GM19023 (cell line): ENCODE measurements around the gene ARHGDIA.
"Not testable (repeated sequence)": the region's sequence is repeated elsewhere in the genome, so short reads cannot be mapped to it uniquely, and the experiment has no call there.

Experiments
- ATAC-seq: cut with Tn5 transposase; IDR thresholded peaks from one replicate; pipeline ENCODE4 v1.9.1; 2021; ENCODE audit warnings: mild to moderate bottlenecking, moderate library complexity; ENCODE audit not compliant: unreplicated experiment

ARHGDIA gene

DNA sequence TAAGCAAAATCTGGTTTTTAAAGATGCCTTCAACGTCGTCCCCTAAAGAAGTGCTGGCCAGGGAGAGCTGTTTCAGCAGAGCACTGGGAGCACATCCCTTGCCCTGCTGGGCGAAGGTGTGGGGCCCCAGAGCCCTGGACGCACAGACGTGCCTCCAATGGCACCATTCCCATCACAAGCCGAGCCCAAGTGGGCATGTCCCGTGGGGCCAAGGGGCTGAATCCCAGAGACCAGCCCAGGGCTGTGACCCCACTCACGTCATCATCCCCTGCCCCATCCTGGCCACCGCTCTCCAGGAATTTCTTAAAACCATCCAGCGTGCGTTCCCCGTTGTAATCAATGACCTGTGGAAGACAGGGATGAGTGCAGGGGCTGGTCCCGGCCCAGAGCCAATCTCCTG, 26.2 kb downstream of the ARHGDIA start:
- ATAC-seq, result no peak

DNA sequence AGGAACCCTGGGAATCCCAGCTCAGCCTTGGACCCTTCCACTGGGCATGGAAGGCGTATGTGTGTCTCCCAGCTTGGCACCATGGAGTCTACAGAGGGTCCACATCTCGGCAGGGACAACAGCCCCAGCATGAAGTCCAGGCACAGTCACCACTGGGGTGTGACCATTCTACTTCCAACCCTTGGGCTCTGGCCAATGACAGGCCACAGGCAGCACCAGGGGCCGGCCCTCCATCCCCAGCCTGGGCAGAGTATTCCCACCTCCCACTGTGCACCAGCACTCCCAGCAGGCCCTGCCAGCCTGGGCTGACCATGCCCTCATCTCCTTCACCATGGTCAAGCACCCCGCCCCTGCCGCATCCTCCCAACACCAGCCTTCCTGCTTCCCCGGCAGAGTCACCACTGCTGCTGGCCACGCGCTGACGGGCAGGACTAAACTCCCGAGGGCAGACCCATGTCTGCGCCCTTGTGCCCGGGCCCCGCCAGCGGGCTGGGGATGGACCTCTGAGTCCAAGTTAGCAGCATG, 26.7 kb downstream of the ARHGDIA start:
- no peak for ATAC-seq

DNA sequence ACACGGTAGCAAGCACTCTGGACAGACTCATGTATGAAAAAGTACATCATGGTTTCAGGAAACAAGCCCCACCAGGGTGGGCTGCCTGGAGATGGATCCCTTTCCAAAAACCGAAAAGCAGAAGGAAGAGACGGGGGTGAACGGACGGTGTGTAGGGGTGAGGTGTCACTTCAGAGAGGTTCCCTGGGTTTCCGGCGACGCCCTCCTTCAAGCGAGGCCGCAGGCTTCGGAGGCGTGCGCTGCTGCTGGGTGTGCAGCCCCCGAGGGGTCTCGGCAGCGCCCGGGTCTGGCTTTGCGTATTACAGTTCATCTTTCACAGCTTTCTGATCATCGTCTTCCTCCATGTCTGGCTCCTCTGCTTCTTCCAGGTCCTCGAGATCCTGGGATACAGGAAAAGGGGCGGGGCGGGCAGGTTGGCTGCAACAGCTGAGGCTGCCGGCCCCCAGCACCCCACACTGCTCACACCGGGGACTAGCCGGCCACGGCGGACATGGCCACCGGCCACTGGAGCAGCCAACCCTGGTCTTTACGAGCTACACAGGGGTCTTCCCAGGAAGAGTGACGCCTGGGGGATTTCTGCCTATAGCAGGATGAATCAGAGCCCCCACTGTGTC, 27.3 kb downstream of the ARHGDIA start:
- ATAC-seq, result no peak

DNA sequence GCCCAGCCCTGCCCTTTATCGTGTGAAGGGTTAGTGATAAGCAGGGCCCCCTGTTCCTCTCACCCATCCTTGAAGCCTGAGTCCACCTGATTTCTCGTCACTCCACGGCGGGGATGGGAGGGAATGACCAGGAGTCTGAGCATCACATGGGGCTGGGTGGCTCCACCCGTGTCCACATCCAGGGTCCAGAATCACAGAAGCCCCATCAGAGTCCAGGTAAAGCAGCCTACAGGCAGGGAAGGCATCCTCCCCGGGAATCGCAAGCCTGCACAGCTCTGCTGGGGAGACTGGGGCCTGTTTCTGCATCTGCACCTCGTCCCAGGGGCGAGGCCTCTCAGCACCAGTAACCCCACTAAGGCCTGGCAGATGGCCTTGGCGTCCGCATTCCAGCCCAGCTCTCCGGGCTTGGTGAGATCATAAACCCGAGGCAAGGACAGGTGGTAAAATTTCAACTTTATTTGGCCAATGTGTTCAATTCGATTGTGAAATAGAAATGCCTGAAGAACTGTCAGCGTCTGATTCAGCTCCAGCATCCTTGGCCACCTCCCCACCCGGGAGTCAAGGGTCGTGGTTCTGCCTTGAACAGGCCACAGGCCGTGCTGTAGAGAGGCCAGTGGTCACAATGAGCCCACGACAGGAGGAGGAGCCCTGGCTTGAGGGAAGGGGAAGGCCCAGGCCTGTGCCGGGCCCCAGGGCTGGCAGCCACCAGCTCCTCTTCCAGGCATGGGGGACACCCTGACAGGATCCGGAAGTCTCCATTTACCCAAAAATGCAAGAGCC, 28.2 kb downstream of the ARHGDIA start:
- no peak for ATAC-seq

DNA sequence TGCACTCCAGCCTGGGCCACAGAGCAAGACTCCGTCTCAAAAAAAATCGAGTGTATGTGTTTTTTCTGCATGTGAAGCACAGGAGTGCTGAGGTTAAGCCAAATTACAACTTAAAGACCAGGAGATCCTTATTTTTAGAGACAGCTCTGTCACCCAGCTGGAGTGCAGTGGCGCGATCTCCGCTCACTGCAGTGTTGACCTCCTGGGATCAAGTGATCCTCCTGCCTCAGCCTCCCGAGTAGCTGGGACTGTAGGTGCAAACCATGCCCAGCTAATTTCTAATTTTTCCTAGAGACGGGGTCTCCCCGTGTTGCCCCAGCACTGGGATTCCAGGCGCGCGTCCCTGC, 28.8 kb downstream of the ARHGDIA start:
- no peak for ATAC-seq

DNA sequence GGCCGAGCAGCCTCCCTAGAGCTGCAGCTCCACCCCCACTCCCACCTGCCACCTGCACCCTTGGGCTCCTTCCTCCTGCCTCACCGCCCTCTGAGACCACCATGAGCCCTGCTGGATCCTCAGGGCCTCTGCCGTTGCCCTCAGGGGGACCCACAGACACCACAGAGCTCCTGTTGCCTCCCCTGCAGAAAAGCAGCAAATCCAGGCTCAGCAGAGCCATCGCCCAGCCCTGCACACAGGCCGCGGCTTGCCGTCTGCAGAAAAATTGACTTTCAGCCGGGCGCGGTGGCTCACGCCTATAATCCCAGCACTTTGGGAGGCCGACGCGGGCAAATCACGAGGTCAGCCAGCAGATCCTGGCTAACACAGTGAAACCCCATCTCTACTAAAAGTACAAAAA, 29.3 kb downstream of the ARHGDIA start:
- no peak for ATAC-seq

DNA sequence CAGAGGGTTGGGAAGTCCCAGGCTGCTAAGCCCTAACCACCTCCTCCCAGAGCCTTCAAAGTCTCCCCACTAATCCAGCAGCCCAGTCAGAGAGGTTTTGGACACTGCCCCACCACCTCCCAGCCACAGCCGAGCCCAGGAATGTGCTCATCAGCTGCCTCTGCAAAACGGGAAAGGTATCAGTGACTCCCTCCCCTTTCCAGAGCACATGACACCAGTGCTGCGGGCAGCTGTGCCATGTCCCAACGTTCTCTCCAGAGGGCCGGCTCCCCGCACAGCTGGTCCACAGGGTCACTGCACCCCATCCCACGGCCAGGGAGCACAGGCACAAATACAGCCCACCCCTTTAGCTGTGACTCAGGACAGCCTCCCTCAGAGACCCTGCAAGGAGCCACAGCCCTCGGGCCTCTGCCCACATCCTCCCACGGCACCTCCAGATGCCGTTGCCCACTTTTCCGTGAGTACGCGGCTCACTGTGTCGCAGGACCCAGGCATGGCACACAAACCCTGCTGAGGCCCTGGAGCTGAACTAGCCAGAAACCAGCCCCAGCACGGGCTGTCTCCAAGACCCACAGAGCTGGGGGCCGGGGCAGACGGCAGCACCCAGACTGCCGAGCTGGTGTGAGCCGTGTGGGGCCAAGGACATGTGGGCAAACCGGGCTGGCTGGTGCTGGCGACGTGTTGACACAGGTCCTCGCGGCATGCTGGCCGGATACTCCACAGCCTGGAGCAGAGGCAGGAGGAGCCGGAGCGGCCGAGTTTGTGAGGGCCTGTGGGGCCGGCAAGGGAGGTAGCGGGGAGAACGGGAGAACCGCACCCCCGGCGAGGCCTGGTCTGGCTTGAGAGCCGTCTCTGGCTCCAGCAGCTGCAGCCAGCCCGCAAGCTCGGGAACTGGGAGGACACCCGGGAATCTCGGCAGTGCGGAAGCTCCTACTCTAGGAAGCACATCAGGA, 30.0 kb downstream of the ARHGDIA start:
- no peak for ATAC-seq

DNA sequence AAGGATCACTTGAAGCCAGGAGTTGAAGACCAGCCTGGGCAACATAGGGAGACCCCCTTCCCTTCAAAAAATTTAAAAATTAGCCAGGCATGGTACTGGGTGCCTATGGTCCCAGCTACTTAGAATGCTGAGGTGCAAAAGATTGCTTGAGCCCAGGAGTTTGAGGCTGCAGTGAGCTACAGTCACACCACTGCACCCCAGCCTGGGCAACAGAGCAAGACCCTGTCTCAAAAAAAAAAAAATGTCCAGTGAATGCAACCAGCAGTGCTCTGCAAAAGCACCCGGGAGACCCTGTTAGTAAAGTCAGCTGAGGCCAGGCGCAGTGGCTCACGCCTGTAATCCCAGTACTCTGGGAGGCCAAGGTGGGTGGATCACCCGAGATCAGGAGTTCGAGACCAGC, 31.1 kb downstream of the ARHGDIA start:
- not testable (repeated sequence) for ATAC-seq

DNA sequence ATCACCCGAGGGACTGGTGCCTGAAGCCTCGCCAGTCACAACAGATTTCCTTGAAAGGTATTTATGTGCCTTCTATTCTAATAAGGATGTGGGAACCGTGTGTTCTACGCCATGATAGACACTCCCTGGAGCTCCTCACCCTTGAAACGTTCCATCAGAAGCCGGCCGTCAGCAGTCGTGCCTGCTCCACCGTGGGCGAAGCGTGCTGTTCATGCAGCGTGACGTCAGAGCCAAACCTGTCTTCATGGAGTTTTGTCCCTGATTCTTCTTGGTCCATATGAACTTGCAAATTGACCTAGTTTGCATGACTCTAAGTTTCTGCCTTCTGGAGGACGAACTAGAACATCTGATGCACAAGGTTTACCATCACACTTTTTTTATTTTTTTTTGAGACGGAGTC, 31.8 kb downstream of the ARHGDIA start:
- ATAC-seq, result no peak

DNA sequence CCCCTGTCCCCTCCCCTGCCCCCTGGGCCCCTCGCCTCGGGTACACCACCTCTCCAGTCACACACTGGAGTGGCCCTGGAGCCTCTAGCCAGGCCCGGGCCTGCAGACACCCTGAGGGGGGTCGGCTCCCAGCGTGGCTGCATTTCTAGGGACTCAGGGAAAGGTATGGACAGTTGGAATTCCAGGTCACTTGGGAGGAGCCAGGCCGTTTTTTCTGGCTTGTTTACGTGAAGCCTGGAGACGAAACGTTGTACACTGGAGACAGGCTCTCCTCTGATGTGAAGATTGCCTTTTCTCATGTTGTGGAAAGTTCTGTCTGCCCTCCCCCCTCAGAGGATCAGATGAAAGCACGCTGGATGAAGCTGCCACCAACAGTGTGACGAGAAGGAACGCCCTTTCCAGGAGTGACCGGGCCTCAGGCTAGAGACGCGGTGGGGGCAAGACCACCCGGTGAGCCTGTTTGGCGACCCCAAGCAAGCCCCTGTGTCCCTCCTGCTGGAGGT, 32.3 kb downstream of the ARHGDIA start:
- ATAC-seq, result no peak

DNA sequence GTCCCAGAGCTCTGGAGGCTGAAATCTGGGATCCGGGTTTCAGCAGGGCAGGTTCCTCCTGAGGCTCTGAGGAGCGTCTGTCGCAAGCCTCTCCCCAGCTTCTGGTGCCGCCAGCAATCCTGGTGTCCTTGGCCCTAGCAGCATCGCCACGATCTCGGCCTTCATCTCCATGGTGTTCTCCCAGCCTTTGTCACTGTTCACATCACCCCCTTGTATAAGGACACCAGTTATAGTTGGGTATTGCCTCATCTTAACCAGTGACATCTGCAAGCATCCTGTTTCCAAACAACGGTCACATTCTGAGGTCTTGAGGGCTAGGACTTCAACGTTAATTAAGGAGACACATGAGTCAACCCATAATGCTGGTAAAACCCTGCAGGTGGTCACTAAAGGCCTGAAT, 33.5 kb downstream of the ARHGDIA start:
- ATAC-seq, result no peak

DNA sequence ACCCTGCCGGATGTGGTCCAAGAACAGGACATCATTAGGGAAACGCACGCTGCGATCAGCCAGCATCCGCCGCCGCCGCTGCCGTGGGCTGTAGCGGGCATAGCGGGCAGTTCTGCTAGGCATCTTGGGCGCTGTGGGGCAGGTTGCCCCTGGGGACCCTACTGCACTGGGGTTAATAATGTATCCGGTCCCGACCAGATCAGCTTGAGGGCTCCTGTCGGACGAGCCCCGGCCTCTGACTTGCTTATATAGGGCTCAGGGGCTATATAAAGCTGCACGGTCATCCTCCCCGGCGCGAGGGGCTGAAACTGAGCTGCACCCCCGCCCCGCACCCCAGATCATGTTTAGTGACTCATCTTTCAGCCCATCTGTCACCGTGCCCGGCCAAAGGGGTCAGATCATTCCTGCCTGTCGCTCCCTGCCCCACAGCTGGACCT, 36.3 kb downstream of the ARHGDIA start, which contains the start of gene PPP1R27:
PPP1R27 (minus strand) TSS at position 220 of the 437 bp plus-strand sequence; CDS start at position 123, 97 bp downstream.
- ATAC-seq, result no peak

DNA sequence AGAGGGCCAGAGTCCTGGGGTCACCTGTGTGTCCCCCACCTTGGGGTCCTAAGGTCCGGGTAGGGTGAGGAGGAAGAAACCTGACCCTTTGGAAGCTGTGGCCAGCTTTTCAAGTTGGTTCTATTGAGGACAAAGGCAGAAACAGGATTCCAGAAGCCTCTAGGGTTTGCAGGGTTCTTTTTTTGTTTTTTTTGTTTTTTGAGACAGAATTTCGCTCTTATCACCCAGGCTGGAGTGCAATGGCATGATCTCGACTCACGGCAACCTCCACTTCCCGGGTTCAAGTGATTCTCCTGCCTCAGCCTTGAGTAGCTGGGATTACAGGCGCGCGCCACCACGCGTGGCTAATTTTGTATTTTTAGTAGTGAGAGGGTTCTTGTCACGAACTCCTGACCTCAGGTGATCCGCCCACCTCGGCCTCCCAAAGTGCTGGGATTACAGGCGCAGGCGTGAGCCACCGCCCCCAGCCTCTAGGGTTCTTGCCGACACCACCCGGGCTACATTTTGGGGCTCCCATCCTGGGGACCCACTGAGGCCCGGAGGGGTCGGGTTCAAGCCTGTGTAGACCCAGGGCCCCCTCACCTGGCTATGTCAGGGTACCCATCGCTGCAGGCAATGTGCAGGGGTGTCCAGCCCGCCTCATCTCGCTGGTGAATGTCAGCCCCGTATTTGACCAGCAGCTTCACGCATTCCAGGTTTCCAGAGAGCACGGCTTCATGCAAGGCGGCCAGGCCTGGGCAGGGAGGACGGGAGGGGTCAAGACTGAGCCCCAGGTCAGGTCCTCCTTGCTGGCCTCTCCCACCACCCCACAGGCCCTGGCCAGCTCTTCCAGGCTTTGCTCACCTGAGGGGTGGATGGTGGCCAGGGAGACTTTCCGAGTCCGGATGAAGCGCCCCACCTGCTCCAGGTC, 37.0 kb downstream of the ARHGDIA start:
- no peak for ATAC-seq

DNA sequence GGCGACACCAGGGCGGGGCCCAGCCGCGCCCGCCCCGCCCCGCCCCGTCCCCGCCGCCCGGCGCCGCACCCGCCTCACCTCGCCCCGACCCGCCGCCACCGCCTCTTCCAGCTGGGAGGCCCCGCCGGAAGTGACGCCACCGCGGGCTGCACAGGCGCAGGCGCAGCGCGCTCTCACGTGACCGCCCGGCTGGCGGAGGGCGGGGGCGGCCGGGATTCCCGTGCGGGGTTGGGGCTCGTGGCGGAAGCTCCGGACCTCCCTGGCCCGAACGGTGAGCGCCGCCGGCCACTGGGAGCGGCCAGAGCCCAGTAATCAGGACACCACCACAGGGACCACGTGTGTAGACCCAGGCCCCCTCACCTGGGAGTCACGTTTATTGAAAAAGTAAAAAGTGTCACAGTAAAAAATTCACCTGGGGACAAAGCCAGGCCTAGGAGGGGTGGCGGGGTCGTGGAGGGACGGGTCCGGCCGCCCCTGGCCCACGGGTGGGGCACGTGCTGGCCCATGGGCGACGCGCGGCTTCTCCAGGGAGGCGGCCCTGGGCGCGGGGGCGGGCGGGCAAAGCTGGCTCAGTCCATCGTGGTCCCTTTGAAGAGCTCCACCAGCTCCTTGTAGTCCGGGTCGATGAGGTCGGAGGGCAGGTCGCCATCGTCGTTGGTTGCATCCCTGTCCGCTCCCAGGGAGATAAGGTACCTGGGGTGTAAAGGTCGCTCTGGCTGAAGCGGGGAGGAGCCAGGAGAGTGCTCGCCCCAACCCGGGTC, 37.8 kb downstream of the ARHGDIA start, which contains the start of gene MCRIP1:
MCRIP1 (minus strand) TSS at position 132 of the 761 bp plus-strand sequence. CDS start 8,785 bp downstream, outside the sequence.
- ATAC-seq, result peak; percentile 71

DNA sequence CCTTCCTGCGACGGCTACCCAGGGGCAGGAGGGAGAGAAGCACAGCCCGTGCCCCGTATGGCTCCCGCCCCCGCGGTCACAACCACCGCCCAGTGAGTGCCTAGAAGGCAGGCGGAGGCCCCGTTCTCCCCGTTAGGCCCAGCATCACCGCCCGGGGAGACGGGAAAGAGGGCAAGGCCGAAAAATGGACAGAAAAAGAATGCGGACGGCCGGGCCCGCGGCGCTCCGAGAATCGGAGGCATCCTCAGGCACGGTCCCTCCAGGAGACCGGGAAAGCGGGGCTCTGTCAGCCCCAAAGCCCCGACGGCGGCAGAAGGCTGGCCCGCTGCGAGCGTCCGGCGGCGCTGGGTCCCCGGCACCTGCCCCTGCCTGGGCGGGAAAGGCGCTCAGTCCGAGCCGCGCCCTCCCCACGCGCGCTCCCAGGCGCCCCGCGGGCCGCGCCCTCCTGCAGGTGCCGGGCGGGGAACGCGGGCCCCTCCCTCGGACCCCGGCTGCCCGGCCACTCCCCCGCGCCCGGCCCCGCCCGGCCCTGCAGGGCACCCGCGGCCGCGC, 38.5 kb downstream of the ARHGDIA start:
- peak; percentile 21 for ATAC-seq

DNA sequence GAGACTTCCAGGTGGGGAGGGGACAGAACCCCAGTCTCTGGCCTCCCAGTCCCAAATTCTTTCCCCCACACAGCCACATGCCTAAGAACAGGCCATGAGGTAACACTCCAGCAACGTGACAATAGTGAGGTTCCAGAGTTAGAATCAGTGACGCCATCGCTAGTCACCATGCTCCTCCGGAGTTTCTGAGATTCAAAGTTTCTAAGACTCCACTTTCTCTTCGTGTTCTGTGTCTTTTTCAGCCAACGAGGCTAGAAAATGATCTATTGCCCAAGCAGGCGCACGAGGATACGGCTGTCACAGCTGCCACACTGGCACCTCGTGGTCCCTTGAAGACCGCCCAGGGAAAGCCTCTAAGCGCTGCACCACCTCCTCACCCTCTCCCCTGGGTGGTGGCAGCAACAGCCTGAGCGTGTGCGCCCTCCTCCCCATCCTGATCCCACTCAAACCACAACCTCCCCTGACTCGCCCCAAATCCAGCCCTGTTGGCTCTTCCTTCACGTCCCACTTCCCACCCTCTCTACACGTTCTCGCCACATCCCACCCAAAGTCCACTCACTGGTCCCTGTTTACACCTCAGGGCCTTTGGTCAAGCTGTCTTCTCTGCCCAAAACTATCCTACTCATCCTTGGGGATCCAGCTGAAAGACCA, 39.1 kb downstream of the ARHGDIA start:
- ATAC-seq, result no peak

DNA sequence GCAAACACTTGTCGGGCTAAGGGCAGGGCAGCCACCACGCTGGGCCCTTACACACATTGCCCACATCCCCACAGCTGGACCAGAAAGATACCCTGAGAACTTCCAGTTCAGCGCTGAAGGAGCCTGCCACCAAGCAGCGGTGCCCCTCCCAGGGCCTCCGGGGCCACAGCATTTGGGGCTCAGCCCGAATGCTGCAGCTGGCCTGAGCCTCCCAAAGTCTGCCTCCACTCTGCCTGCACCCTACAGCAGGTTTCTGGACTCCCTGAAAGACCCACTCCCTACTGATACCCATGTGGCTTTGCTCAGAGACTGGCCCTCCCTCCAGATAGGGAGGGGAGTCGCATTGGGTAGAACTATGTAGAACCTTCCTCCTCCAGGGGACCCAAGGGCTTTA, 39.6 kb downstream of the ARHGDIA start:
- ATAC-seq, result no peak

DNA sequence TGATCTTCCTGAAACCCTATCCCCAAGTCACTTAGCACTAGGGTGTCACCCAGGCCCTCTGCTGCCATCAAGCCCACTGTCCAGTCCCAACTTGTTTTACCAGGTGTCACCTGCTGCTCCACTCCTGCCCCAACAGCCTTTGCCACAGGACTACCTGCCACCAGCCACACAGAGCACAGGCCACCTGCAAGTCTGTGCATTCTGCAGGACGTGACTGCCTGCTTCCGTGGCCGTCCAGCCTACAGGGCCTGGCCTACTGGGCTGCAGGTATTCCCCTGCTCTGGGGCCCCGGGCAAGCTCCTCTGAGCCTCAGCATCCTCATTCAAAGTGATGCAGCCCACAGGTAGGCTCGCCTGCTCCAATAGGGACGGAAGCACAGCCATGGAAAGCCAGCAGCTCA, 41.3 kb downstream of the ARHGDIA start:
- no peak for ATAC-seq
